GM12878 (cell line): ENCODE results near the gene ANKS1A.

Experiments
- KDM1A ChIP-seq: fragments of 200-600 bp; sonication (generic); IDR thresholded peaks from 2 replicates; pipeline ENCODE4 v1.6.1; 2016; ENCODE audit warnings: borderline replicate concordance
- TF ChIP-seq, protein P1 (sequence below), 3 experiments: IDR thresholded peaks in 2 of 3; conservative IDR thresholded peaks in 1 of 3; 2 replicates each; pipeline ENCODE4 v1.5.1; 2011; ENCODE audit warnings: low read depth in 3 of 3, low read length in 3 of 3, mild to moderate bottlenecking in 3 of 3, control low read depth in 2 of 3, moderate library complexity in 2 of 3, inconsistent platforms in 1 of 3, mixed read lengths in 1 of 3; ENCODE audit not compliant: control insufficient read depth in 2 of 3, insufficient read depth in 1 of 3; ENCODE audit errors: extremely low read depth in 1 of 3

DNA sequence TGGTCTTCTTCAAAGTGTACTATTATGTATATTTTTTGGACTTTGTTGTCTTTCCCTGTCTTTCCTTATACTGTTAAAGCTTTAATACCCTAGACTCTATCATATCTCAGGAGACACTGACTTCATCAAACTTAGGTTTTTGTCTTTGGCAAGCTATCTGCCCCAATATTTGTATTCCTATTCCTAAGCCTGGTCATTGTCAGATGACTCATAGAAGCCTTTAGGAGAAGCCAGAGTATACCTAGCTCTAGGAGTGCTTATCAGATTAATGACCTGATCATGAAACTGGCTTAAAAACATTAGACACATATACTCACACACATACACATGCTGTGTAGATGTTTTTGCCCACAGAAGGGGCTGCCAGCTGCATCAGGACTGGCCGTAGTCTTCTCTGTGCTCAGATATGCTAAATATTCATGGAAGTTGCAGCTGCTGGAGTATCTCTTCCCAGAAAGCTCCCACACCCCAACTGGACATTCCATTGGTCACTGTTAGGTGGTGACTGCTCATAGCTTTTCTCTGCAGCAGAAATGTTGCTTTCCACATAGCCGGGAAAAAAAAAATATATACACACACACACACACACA is 102.0 kb downstream of the ANKS1A start:
- no peak for TF ChIP-seq KDM1A
- TF ChIP-seq, protein P1, sequence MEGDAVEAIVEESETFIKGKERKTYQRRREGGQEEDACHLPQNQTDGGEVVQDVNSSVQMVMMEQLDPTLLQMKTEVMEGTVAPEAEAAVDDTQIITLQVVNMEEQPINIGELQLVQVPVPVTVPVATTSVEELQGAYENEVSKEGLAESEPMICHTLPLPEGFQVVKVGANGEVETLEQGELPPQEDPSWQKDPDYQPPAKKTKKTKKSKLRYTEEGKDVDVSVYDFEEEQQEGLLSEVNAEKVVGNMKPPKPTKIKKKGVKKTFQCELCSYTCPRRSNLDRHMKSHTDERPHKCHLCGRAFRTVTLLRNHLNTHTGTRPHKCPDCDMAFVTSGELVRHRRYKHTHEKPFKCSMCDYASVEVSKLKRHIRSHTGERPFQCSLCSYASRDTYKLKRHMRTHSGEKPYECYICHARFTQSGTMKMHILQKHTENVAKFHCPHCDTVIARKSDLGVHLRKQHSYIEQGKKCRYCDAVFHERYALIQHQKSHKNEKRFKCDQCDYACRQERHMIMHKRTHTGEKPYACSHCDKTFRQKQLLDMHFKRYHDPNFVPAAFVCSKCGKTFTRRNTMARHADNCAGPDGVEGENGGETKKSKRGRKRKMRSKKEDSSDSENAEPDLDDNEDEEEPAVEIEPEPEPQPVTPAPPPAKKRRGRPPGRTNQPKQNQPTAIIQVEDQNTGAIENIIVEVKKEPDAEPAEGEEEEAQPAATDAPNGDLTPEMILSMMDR (IDR thresholded peaks at IDR 0.05 in 2 of 3, conservative IDR thresholded peaks at IDR 0.05 in 1 of 3; ENCODE audit: control insufficient read depth in 2 of 3, extremely low read depth in 1 of 3, insufficient read depth in 1 of 3, low read depth in 3 of 3, low read length in 3 of 3): no peak
